NCI-H524 treated with DMSO at 0.1 percent for 48 hours (cell line): ENCODE data around the gene B3GNT2.

Experiments
- DNase-seq: peaks from one replicate; lab custom pipeline; 2025; lab: John Stamatoyannopoulos, UW

The B3GNT2 gene

GRCh38 chr2:62205554-62205953, 9.6 kb downstream of the B3GNT2 start:
- DNase-seq, result no peak

DNA sequence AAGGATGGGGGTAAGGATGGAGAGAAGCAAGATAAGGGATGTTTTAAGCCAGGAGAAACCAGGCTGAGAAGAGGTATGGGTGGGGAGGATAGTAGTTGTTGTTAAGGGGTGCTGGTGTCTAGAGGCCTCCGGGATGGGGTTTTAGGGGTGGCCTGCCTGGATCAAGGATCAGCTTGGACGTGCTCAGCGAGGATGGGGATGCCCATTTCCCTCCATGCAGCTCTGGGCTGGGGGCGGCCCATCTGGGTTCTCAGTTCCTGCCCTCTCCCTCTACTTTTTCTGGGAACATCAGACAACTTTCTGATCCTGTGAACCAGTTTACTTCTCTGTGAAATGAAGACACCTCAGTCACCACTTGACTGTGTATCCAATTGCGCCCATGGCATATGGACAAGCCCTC, 10.1 kb downstream of the B3GNT2 start:
- DNase-seq, result no peak

GRCh38 chr2:62207491-62207890, 11.6 kb downstream of the B3GNT2 start:
- no peak for DNase-seq

DNA sequence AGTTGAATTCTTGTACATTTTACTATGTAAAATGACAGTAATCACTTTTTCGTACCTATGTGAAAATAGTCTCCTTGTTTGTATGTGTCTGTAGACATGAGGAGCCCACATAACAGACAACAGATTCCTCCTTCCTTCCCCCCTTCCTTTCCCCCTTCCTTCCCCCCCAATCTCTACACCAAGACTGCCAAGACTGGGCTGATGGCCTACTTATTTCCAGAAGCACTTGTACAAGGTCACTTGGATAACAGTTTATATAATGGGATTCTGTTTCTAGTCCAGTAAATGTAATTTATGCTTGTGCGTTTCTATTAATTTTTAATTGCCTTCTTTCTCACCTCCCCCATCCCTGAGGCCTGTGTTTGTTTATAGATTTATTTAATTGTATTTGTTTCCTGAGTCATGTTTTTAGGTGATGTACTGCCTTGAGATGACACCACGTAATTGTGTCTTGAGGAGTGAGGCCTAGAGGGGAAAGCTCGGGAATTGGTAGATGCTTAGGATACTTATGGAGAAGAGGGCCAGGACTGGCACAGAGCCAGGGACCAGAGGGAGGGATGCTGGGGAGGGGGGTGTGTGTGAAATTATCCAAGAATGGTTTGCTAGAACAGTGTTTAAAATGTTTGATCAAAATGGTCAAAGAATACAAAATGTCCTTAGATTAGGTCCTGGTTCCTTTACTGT, 12.3 kb downstream of the B3GNT2 start:
- DNase-seq, result no peak

DNA sequence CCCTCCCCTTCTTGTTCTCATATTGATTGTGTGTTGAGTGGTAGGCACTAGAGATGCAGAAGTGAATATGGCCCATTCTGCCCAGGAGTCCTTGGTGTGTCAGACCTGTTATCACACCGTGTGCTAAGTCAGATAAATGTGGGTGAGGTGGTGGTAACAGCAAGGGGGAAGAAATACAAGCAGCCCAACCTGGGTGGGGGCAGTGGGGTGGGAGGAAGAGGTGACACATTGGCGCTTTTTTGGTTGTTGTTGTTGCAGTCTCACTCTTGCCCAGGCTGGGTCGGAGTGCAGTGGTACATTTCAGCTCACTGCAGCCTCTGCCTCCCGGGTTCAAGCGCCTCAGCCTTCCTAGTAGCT, 12.8 kb downstream of the B3GNT2 start:
- DNase-seq, result no peak

DNA sequence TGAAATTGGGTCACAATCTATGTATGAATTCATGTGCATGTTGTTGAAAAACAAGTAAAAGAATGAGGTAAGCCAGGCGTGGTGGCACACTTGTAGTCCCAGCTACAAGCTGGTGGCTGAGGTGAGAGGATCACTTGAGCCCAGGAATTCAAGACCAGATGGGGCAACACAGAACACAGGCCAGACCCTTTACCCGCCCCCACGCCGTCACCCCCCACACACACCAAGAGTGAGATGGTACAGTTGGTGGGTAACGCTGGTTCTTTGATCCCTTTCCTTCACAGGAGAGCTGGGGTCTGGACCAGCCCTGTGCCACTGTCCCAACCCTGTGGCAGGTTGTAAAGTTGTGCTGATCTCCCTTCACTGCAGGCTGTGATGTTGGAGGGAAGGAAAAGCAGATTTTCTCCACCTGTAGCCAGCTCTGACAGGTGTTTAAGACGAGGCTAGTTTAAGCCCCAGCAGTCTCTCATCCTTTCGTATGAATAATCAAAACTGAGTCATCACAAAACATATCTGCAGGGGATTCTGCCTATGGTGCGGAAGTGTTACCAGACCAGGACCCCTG, 13.6 kb downstream of the B3GNT2 start:
- DNase-seq, result no peak

DNA sequence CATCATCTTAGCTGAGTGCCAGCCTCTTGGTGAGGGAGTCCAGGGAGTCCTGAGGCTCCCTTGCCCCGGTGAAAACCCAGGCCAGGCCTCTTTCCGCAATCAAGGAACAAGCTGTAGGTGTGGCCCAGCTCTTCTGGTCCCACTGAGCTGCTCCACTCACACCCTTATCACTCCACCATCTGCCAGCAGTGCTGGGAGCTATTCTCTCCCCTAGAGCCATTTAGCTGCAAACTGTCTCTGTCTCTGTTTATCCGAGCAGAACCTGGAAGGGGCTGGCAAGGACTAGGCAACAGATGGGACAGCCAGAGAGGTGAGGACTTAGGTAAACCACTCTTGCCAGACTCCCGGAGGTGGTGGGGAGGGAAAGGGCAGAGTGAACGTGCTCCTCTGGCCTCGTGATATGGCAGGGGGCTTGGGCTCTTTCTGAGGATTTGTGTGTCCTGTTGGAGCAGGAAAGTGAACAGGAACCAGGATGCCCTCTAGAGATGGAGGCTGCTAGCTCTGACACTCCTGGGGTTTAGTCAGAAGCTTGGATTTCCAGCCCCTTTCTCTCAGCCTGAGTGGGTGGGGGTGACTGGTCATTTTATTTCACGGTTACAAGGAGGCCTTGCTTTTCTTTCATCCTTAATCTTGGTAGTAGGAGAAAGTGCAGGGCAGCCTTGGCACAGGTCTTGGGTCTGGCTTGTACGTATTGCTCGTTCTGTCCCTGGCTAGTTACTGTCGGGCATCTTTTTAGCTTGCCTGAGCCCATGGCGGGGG, 19.6 kb downstream of the B3GNT2 start:
- peak; percentile 93 for DNase-seq

- DNase-seq, result no peak
These were observed 20.2 kb downstream of the B3GNT2 start for GRCh38 chr2:62216113-62216512.

DNA sequence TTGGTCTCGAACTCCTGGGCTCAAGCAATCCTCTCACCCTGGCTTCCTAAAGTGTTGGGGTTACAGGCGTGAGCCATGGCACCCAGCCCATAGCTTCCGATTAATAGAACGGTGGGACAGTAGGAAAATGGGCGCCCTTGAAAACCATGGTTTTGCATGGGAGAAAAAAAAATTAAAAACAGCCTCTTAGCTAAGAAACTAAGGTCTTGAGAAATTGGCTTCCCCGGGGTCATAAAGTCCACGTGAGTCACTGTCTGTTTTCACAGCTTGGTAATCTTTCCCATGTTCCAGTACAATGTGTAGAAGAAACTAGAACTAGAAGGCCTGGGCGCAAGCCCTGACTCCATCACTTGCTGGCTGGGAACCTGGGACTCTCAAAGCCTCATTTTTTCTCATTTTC, 20.7 kb downstream of the B3GNT2 start:
- DNase-seq, result no peak

DNA sequence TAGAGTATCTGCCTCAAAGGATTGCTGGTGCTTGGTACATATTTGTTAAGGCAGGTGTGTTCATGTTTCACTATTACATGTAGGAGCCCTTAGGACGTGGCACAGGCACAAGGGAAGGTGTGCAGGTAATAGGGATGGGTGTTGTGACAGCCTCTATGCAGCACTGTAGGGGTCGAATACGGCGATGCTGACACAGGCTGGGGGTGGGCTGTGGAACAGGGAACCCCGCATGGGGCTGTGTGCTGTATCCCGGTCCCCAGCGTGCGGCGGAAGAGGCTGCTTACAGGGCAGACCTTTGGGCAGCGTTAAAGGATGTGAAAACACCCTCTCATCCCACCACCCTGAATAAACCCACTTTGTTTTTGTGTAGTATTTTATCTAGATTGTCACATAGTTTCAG, 21.5 kb downstream of the B3GNT2 start:
- DNase-seq, result no peak

GRCh38 chr2:62217970-62218369, 22.1 kb downstream of the B3GNT2 start:
- DNase-seq, result no peak

GRCh38 chr2:62219407-62220159, 23.7 kb downstream of the B3GNT2 start:
- no peak for DNase-seq

GRCh38 chr2:62221141-62221540, 25.2 kb downstream of the B3GNT2 start:
- DNase-seq, result no peak

DNA sequence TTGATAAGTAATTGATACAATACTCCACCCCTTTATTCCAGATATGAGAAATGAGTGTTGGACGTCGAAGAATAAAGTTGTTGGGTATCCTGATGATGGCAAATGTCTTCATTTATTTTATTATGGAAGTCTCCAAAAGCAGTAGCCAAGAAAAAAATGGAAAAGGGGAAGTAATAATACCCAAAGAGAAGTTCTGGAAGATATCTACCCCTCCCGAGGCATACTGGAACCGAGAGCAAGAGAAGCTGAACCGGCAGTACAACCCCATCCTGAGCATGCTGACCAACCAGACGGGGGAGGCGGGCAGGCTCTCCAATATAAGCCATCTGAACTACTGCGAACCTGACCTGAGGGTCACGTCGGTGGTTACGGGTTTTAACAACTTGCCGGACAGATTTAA, 26.3 kb downstream of the B3GNT2 start:
- no peak for DNase-seq

- no peak for DNase-seq
These were observed 26.8 kb downstream of the B3GNT2 start for GRCh38 chr2:62222674-62223073.

GRCh38 chr2:62224976-62225375, 29.1 kb downstream of the B3GNT2 start:
- no peak for DNase-seq

- no peak for DNase-seq
These were observed 31.6 kb downstream of the B3GNT2 start for GRCh38 chr2:62227386-62228075.

DNA sequence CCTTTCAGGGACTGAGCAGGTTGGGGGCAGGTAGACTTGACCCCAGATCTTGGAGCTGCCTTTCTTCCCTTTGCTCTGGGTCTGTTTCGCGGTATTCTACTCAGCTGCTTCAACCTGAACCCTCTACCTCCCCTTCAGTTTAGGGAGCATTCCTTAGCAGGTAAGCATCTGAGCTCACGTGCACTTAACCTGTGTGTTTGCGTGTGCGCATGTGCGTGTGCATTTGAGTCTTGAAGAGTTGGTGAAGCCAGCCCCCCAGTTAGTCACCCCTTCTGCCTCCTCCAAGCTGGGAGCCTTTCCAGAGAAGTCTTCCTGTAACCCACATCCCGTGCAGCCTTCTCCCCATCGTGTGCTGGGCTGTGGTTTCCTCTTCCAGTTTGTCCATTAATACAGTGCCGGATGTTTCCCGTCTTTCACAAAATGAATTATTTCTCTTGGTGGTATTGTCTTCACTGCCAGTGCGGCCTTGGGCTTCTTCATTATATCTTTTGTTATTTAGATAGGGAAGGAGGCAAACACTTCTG, 33.2 kb downstream of the B3GNT2 start:
- DNase-seq, result no peak

- DNase-seq, result no peak
These were observed 35.6 kb downstream of the B3GNT2 start for GRCh38 chr2:62231541-62231940.

- DNase-seq, result no peak
These were observed 39.1 kb downstream of the B3GNT2 start for GRCh38 chr2:62234755-62235655.

DNA sequence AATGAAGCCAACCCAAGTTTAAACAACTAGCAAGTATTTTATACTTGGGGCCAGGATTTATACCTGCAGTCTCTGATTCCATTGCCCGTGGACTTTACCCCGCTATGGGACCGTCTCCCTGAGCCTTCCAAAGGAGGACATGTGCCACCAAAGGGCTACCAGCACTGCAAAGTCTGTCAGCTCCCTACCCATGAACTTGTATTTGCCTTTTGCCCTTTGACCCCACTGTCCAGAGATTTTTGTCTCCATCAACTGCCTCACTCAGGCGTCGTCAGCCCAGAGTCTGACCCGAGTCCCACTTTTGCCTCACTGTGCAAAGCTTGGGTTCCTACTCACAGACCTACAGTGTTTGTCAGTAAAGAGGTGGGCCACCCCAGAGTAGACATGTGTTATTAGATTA, 40.6 kb downstream of the B3GNT2 start:
- DNase-seq, result no peak
